GM19372 (cell line): ENCODE data around the gene ASAP2.

Source experiments
- ATAC-seq: cut with Tn5 transposase; IDR thresholded peaks from one replicate; pipeline ENCODE4 v1.9.1; 2021; ENCODE audit warnings: mild to moderate bottlenecking, low read depth, moderate library complexity; ENCODE audit not compliant: unreplicated experiment

ASAP2 gene

GRCh38 chr2:9415516-9416169 is 209.0 kb downstream of the ASAP2 start:
- ATAC-seq, result no peak

GRCh38 chr2:9416267-9416961 is 209.8 kb downstream of the ASAP2 start:
- no peak for ATAC-seq

GRCh38 chr2:9416962-9417316 is 210.3 kb downstream of the ASAP2 start:
- no peak for ATAC-seq

- ATAC-seq, result no peak
Observed at GRCh38 chr2:9417725-9418124, 211.1 kb downstream of the ASAP2 start.

- ATAC-seq, result no peak
Observed at GRCh38 chr2:9418746-9419145, 212.1 kb downstream of the ASAP2 start.

GRCh38 chr2:9419541-9419940 is 212.9 kb downstream of the ASAP2 start:
- ATAC-seq, result no peak

- no peak for ATAC-seq
Observed at GRCh38 chr2:9420495-9420894, 213.9 kb downstream of the ASAP2 start.

- peak; percentile 14 for ATAC-seq
Observed at GRCh38 chr2:9422321-9423099, 215.9 kb downstream of the ASAP2 start.

- ATAC-seq, result peak; percentile 85
Observed at GRCh38 chr2:9423100-9423921, 216.7 kb downstream of the ASAP2 start, which contains the start of the genes CPSF3 and ITGB1BP1. TSS of gene CPSF3 (plus strand) at chr2:9423654. CDS start at chr2:9423774, 120 bp downstream. TSS of gene ITGB1BP1 (minus strand) at chr2:9423528. CDS start at chr2:9418697, 4,831 bp downstream.

GRCh38 chr2:9423922-9424272 is 217.3 kb downstream of the ASAP2 start:
- ATAC-seq, result peak; percentile 5

GRCh38 chr2:9424447-9425164 is 218.0 kb downstream of the ASAP2 start:
- ATAC-seq, result no peak

GRCh38 chr2:9428965-9429577 is 222.5 kb downstream of the ASAP2 start:
- ATAC-seq, result no peak

- ATAC-seq, result no peak
Observed at GRCh38 chr2:9430316-9431293, 224.0 kb downstream of the ASAP2 start.

- ATAC-seq, result no peak
Observed at GRCh38 chr2:9434489-9434888, 227.9 kb downstream of the ASAP2 start.

GRCh38 chr2:9439536-9439935 is 232.9 kb downstream of the ASAP2 start:
- no peak for ATAC-seq

GRCh38 chr2:9440058-9440727 is 233.6 kb downstream of the ASAP2 start:
- no peak for ATAC-seq

GRCh38 chr2:9441556-9441955 is 234.9 kb downstream of the ASAP2 start:
- no peak for ATAC-seq

GRCh38 chr2:9443526-9443925 is 236.9 kb downstream of the ASAP2 start:
- ATAC-seq, result no peak
